Stimulated activated CD4-positive, alpha-beta T cell treated with anti-CD3 and anti-CD28 coated beads, Interleukin-4, amount 100 ng/mL, for 4 hours (primary cell): ENCODE measurements around the gene RCAN2.
"Not testable (repeated sequence)": the region's sequence is repeated elsewhere in the genome, so short reads cannot be mapped to it uniquely, and the experiment has no call there.

Experiments
- DNase-seq, 2 experiments: peaks; one replicate each; pipeline ENCODE4 v3.0.0-alpha.2; 2020

RCAN2 gene

GRCh38 chr6:46381057-46381456 is 110.2 kb downstream of the RCAN2 start:
- no peak for DNase-seq

- no peak for DNase-seq
Observed at GRCh38 chr6:46380152-46380807, 111.0 kb downstream of the RCAN2 start.

- no peak for DNase-seq
Observed at GRCh38 chr6:46378882-46379416, 112.3 kb downstream of the RCAN2 start.

GRCh38 chr6:46378161-46378881 is 112.9 kb downstream of the RCAN2 start:
- no peak for DNase-seq

- DNase-seq, result no peak
Observed at GRCh38 chr6:46377209-46377608, 114.0 kb downstream of the RCAN2 start.

- no peak for DNase-seq
Observed at GRCh38 chr6:46376562-46377061, 114.6 kb downstream of the RCAN2 start.

GRCh38 chr6:46370622-46371021 is 120.6 kb downstream of the RCAN2 start:
- DNase-seq, result no peak

- DNase-seq, result no peak
Observed at GRCh38 chr6:46368169-46368536, 123.1 kb downstream of the RCAN2 start.

GRCh38 chr6:46367354-46368168 is 123.7 kb downstream of the RCAN2 start:
- DNase-seq, result no peak

- no peak for DNase-seq
Observed at GRCh38 chr6:46366190-46366900, 124.9 kb downstream of the RCAN2 start.

GRCh38 chr6:46357591-46357990 is 133.7 kb downstream of the RCAN2 start:
- no peak for DNase-seq

- no peak for DNase-seq
Observed at GRCh38 chr6:46356543-46356942, 134.7 kb downstream of the RCAN2 start.

GRCh38 chr6:46353528-46353927 is 137.7 kb downstream of the RCAN2 start:
- DNase-seq, result no peak

GRCh38 chr6:46352541-46353268 is 138.5 kb downstream of the RCAN2 start:
- no peak for DNase-seq

GRCh38 chr6:46350714-46351113 is 140.5 kb downstream of the RCAN2 start:
- no peak for DNase-seq

- no peak for DNase-seq
Observed at GRCh38 chr6:46347669-46348068, 143.6 kb downstream of the RCAN2 start.

- DNase-seq, result no peak
Observed at GRCh38 chr6:46340246-46340645, 151.0 kb downstream of the RCAN2 start.

- no peak for DNase-seq
Observed at GRCh38 chr6:46338131-46338530, 153.1 kb downstream of the RCAN2 start.

GRCh38 chr6:46334442-46334841 is 156.8 kb downstream of the RCAN2 start:
- DNase-seq, result no peak

- DNase-seq, result no peak
Observed at GRCh38 chr6:46333481-46333880, 157.8 kb downstream of the RCAN2 start.

- DNase-seq, result not testable (repeated sequence)
Observed at GRCh38 chr6:46332448-46332847, 158.8 kb downstream of the RCAN2 start.

GRCh38 chr6:46331461-46331860 is 159.8 kb downstream of the RCAN2 start:
- DNase-seq, result no peak
